Colonic mucosa (tissue), 4 donors: ENCODE results near the gene CILP. TPM values are rescaled to one million over a fixed set of nuclear protein-coding genes. Genes with fewer than 3 reads are reported as not detected.

ENCODE experiments used
- DNase-seq: peaks from one replicate; pipeline ENCODE4 v3.0.0-alpha.2; 2020
- H3K27ac ChIP-seq: fragments of 200-600 bp; one replicate; pipeline ENCODE4 v1.8.0; 2021
- H3K27me3 ChIP-seq: fragments of 200-600 bp; one replicate; pipeline ENCODE4 v1.8.0; 2021
- H3K36me3 ChIP-seq: fragments of 200-600 bp; one replicate; pipeline ENCODE4 v1.8.0; 2021
- H3K4me1 ChIP-seq: fragments of 200-600 bp; one replicate; pipeline ENCODE4 v1.8.0; 2021; ENCODE audit warnings: mild to moderate bottlenecking
- H3K4me3 ChIP-seq: fragments of 200-600 bp; one replicate; pipeline ENCODE4 v1.8.0; 2021
- H3K9ac ChIP-seq, 2 donors: one replicate each; pipeline ENCODE4 v1.7.0; 2013; ENCODE audit warnings: control low read depth in 2 of 2, low read depth in 2 of 2, low read length in 2 of 2
- H3K9me3 ChIP-seq: fragments of 200-600 bp; one replicate; pipeline ENCODE4 v1.8.0; 2021
- CTCF ChIP-seq: fragments of 200-600 bp; IDR thresholded peaks from one replicate; pipeline ENCODE4 v1.8.0; 2022; ENCODE audit warnings: antibody characterized with exemption, mild to moderate bottlenecking
- intact Hi-C: fragments of 100-400 bp; cut with DNase I; formaldehyde crosslinking; loops from one replicate; pipeline ENCODE4 v1.14.1; 2022
- total RNA-seq, 2 donors: library from RNA; stranded (reverse); fragmentation: NEBNext Ultra II Directional in 1 of 2; extraction: Animal tissue kit (Norgen Biotek cat#: 25700) in 1 of 2; gene quantifications; one replicate each; pipeline ENCODE4 v1.2.1, GENCODE V29; 2021
- donor health status: healthy.
- donor health status: DM: no; HTN: no; CAD: no.
- donor health status: DM: no; HTN: no; CAD: no.

Gene CILP
- total RNA-seq, 2 donors from 2014 or later: 3.7 to 8.7 TPM

GRCh38 chr15:65213241-65213640, 2.0 kb upstream of the CILP start:
- Histone ChIP-seq H3K4me1 (no peaks in the 10 kb centered on the region), H3K9me3 (no peaks in the 10 kb centered on the region), H3K36me3 (no peaks in the 10 kb centered on the region), H3K27ac (no peak overlapping the region), H3K9ac (no peak overlapping the region), H3K27me3 (no peaks in the 10 kb centered on the region), H3K4me3 (no peak overlapping the region)
- TF ChIP-seq CTCF: no peak
- intact Hi-C loops: no loop called here
- DNase-seq: no peak

- Histone ChIP-seq H3K9me3 (no peaks in the 10 kb centered on the region), H3K9ac (no peak overlapping the region), H3K27me3 (no peaks in the 10 kb centered on the region), H3K4me1 (no peaks in the 10 kb centered on the region), H3K4me3 (no peak overlapping the region), H3K36me3 (no peaks in the 10 kb centered on the region), H3K27ac (no peak overlapping the region)
- TF ChIP-seq CTCF: peak; percentile 28
- intact Hi-C loops: no loop called here
- DNase-seq: no peak
Measured at GRCh38 chr15:65212097-65212496, 824 bp upstream of the CILP start.

GRCh38 chr15:65211482-65211982, 259 bp upstream of the CILP start:
- Histone ChIP-seq H3K27ac (no peak overlapping the region), H3K4me1 (no peaks in the 10 kb centered on the region), H3K9ac (no peak overlapping the region), H3K36me3 (no peaks in the 10 kb centered on the region), H3K9me3 (no peaks in the 10 kb centered on the region), H3K27me3 (no peaks in the 10 kb centered on the region), H3K4me3 (no peak overlapping the region)
- DNase-seq: peak; percentile 25
- intact Hi-C loops: no loop called here
- no peak for TF ChIP-seq CTCF

GRCh38 chr15:65209701-65210643, 1.3 kb downstream of the CILP start:
- no peak for DNase-seq
- Histone ChIP-seq H3K9ac (no peak overlapping the region), H3K36me3 (no peaks in the 10 kb centered on the region), H3K27me3 (no peaks in the 10 kb centered on the region), H3K4me1 (no peaks in the 10 kb centered on the region), H3K9me3 (no peaks in the 10 kb centered on the region), H3K4me3 (no peak overlapping the region), H3K27ac (no peak overlapping the region)
- intact Hi-C loops: no loop called here
- no peak for TF ChIP-seq CTCF

GRCh38 chr15:65208647-65209046, 2.6 kb downstream of the CILP start:
- Histone ChIP-seq H3K4me3 (no peak overlapping the region), H3K27ac (no peak overlapping the region), H3K27me3 (no peaks in the 10 kb centered on the region), H3K9me3 (no peaks in the 10 kb centered on the region), H3K9ac (no peak overlapping the region), H3K4me1 (no peaks in the 10 kb centered on the region), H3K36me3 (no peaks in the 10 kb centered on the region)
- no peak for TF ChIP-seq CTCF
- intact Hi-C loops: no loop called here
- DNase-seq: no peak
